ENCODE measurements around the gene ILKAP. TPM values are rescaled to one million over a fixed set of nuclear protein-coding genes. Genes with fewer than 3 reads are reported as not detected.

ILKAP gene
- polyA plus RNA-seq, 3 donors: 23.2 to 44.2 (median 29.3) TPM

DNA sequence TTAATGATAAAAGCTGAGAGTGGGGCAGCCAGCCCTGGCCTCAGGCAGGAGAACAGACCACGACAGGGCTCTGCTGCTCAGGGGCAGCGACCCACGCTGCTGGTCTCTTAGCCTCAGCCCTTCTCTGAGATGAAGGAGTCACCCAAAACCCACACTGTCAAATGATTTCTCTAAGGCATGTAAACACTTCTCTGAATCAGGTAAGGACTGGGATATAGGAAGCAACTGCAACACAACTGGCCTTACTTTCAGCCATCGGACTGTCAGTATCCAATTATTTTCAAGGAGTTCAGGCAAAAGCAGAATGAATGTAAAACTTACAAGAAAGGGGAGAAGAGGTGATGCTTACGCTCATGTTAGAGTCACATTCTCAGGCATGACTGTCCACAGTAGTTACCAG, 22.9 kb downstream of the ILKAP start:
- no peaks in the 10 kb centered on the region for H4K20me1 ChIP-seq (ENCODE audit: insufficient read depth, low read length)
- H3K27ac Mint-ChIP-seq: no peak overlapping the region
- H3K4me1 Mint-ChIP-seq: no peaks in the 10 kb centered on the region
- no peaks in the 10 kb centered on the region for H3K4me1 ChIP-seq (ENCODE audit: control insufficient read depth in 1 of 2, insufficient read depth in 2 of 2, low read length in 2 of 2)
- H3K9ac ChIP-seq (ENCODE audit: insufficient read depth, low read length, poor library complexity, severe bottlenecking): no peak overlapping the region
- no peak overlapping the region for H3K4me3 ChIP-seq (replicated peaks in 1 of 3; ENCODE audit: low read depth in 2 of 3, low read length in 3 of 3)
- no peaks in the 10 kb centered on the region for H3K79me2 ChIP-seq (ENCODE audit: insufficient read depth, low read length)
- H3K27me3 ChIP-seq (ENCODE audit: control insufficient read depth in 2 of 2, insufficient read depth in 2 of 2, low read length in 2 of 2): no peaks in the 10 kb centered on the region
- H3K36me3 Mint-ChIP-seq: peaks cover 90 to 99% of the 10 kb centered on the region in 2 donors
- no peak overlapping the region for H3K4me2 ChIP-seq (replicated peaks; ENCODE audit: extremely low read depth, low read length, poor library complexity, severe bottlenecking)
- no peaks in the 10 kb centered on the region for H3K27me3 Mint-ChIP-seq (ENCODE audit: low read depth in 3 of 3)
- no peak overlapping the region for H2AFZ ChIP-seq (ENCODE audit: insufficient read depth, low read depth, low read length, poor library complexity, severe bottlenecking)
- no peaks in the 10 kb centered on the region for H3K9me3 ChIP-seq (replicated peaks in 1 of 2; ENCODE audit: control insufficient read depth in 1 of 2, insufficient read depth in 1 of 2, low read length in 2 of 2)
- no peaks in the 10 kb centered on the region for H3K9me3 Mint-ChIP-seq
- H3K4me3 Mint-ChIP-seq: no peak overlapping the region
- WGBS (ENCODE audit: insufficient coverage): 100% methylated on average over 4 of the region's 5 CpGs
- no peak overlapping the region for H3K27ac ChIP-seq (ENCODE audit: low read depth in 1 of 2, low read length in 2 of 2)
- TF ChIP-seq, protein P1, sequence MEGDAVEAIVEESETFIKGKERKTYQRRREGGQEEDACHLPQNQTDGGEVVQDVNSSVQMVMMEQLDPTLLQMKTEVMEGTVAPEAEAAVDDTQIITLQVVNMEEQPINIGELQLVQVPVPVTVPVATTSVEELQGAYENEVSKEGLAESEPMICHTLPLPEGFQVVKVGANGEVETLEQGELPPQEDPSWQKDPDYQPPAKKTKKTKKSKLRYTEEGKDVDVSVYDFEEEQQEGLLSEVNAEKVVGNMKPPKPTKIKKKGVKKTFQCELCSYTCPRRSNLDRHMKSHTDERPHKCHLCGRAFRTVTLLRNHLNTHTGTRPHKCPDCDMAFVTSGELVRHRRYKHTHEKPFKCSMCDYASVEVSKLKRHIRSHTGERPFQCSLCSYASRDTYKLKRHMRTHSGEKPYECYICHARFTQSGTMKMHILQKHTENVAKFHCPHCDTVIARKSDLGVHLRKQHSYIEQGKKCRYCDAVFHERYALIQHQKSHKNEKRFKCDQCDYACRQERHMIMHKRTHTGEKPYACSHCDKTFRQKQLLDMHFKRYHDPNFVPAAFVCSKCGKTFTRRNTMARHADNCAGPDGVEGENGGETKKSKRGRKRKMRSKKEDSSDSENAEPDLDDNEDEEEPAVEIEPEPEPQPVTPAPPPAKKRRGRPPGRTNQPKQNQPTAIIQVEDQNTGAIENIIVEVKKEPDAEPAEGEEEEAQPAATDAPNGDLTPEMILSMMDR (IDR thresholded peaks at IDR 0.05): no peak
- intact Hi-C loops (cut with micrococcal nuclease): no loop called here
- peaks cover 91 to 99% of the 10 kb centered on the region in 2 donors for H3K36me3 ChIP-seq (replicated peaks in 1 of 2; ENCODE audit: control insufficient read depth in 1 of 2, insufficient read depth in 2 of 2, low read length in 2 of 2)
- no peak for DNase-seq

GRCh38 chr2:238176613-238177012, 26.9 kb downstream of the ILKAP start:
- Histone ChIP-seq H3K27ac (ENCODE audit: low read depth in 1 of 2, low read length in 2 of 2) (no peak overlapping the region), H3K9me3 (replicated peaks in 1 of 2; ENCODE audit: control insufficient read depth in 1 of 2, insufficient read depth in 1 of 2, low read length in 2 of 2) (no peaks in the 10 kb centered on the region), H2AFZ (ENCODE audit: insufficient read depth, low read depth, low read length, poor library complexity, severe bottlenecking) (no peak overlapping the region), H3K36me3 (replicated peaks in 1 of 2; ENCODE audit: control insufficient read depth in 1 of 2, insufficient read depth in 2 of 2, low read length in 2 of 2) (peaks cover 92 to 99% of the 10 kb centered on the region in 2 donors), H3K4me3 (replicated peaks in 1 of 3; ENCODE audit: low read depth in 2 of 3, low read length in 3 of 3) (no peak overlapping the region), H3K4me2 (replicated peaks; ENCODE audit: extremely low read depth, low read length, poor library complexity, severe bottlenecking) (no peak overlapping the region), H3K4me1 (ENCODE audit: control insufficient read depth in 1 of 2, insufficient read depth in 2 of 2, low read length in 2 of 2) (no peaks in the 10 kb centered on the region), H3K79me2 (ENCODE audit: insufficient read depth, low read length) (no peaks in the 10 kb centered on the region), H4K20me1 (ENCODE audit: insufficient read depth, low read length) (no peaks in the 10 kb centered on the region), H3K27me3 (ENCODE audit: control insufficient read depth in 2 of 2, insufficient read depth in 2 of 2, low read length in 2 of 2) (no peaks in the 10 kb centered on the region), H3K9ac (ENCODE audit: insufficient read depth, low read length, poor library complexity, severe bottlenecking) (no peak overlapping the region)
- intact Hi-C loops (cut with micrococcal nuclease): no loop called here
- peaks cover 0 to 3% (median 1%) of the 10 kb centered on the region in 3 donors for H3K27me3 Mint-ChIP-seq (ENCODE audit: low read depth in 3 of 3)
- no peak overlapping the region for H3K4me3 Mint-ChIP-seq
- TF ChIP-seq, protein P1 (IDR thresholded peaks at IDR 0.05): no peak
- no peaks in the 10 kb centered on the region for H3K4me1 Mint-ChIP-seq
- no peaks in the 10 kb centered on the region for H3K9me3 Mint-ChIP-seq
- no peak for DNase-seq
- H3K36me3 Mint-ChIP-seq: peaks cover 90 to 99% of the 10 kb centered on the region in 2 donors
- H3K27ac Mint-ChIP-seq: no peak overlapping the region

Data from CD14-positive monocyte (primary cell).